Endodermal cell (in vitro differentiated cells): ENCODE results near the gene TSHZ2. TPM values are rescaled to one million over a fixed set of nuclear protein-coding genes. Genes with fewer than 3 reads are reported as not detected.

Experiments
- DNase-seq: peaks from one replicate; pipeline ENCODE4 v3.0.0-alpha.2; 2017
- H3K27ac ChIP-seq: 2 replicates; pipeline ENCODE4 v1.5.1; 2013; ENCODE audit warnings: mild to moderate bottlenecking, low read depth, low read length, moderate library complexity
- H3K27me3 ChIP-seq: 2 replicates; pipeline ENCODE4 v1.6.1; 2013; ENCODE audit warnings: mild to moderate bottlenecking, low read length, moderate library complexity; ENCODE audit not compliant: insufficient read depth, control insufficient read depth, poor library complexity, severe bottlenecking
- H3K36me3 ChIP-seq: 2 replicates; pipeline ENCODE4 v1.7.0; 2013; ENCODE audit warnings: mild to moderate bottlenecking, low read length, moderate library complexity; ENCODE audit not compliant: control insufficient read depth, insufficient read depth
- H3K4me1 ChIP-seq: one replicate; pipeline ENCODE4 v1.7.0; 2013; ENCODE audit warnings: low read length; ENCODE audit not compliant: control insufficient read depth, insufficient read depth
- H3K4me3 ChIP-seq: 2 replicates; pipeline ENCODE4 v1.5.1; 2013; ENCODE audit warnings: mild to moderate bottlenecking, low read length, moderate library complexity
- H3K9ac ChIP-seq: 2 replicates; pipeline ENCODE4 v1.6.1; 2013; ENCODE audit warnings: mild to moderate bottlenecking, low read length, moderate library complexity; ENCODE audit not compliant: poor library complexity, severe bottlenecking; ENCODE audit errors: extremely low read depth
- H3K9me3 ChIP-seq: 2 replicates; pipeline ENCODE4 v1.6.1; 2013; ENCODE audit warnings: mild to moderate bottlenecking, low read length, moderate library complexity; ENCODE audit not compliant: control insufficient read depth
- H3K27ac Mint-ChIP-seq: 2 replicates; pipeline ENCODE4 v1.8.0; 2020; ENCODE audit warnings: mixed read lengths
- H3K27me3 Mint-ChIP-seq: 2 replicates; pipeline ENCODE4 v1.8.0; 2021; ENCODE audit warnings: mild to moderate bottlenecking, mixed read lengths; ENCODE audit not compliant: insufficient read depth
- H3K36me3 Mint-ChIP-seq: 2 replicates; pipeline ENCODE4 v1.8.0; 2020; ENCODE audit warnings: low read depth, mixed read lengths
- H3K4me1 Mint-ChIP-seq: 2 replicates; pipeline ENCODE4 v1.8.0; 2020; ENCODE audit warnings: mixed read lengths
- H3K4me3 Mint-ChIP-seq: 2 replicates; pipeline ENCODE4 v1.8.0; 2020; ENCODE audit warnings: mild to moderate bottlenecking, moderate library complexity, mixed read lengths
- H3K9me3 Mint-ChIP-seq: 2 replicates; pipeline ENCODE4 v1.8.0; 2020; ENCODE audit warnings: mild to moderate bottlenecking, mixed read lengths
- WGBS, 2 experiments: methylation state at CpG; one replicate each; pipeline versions ENCODE4 v1.1.5 to v1.1.7; 2013; ENCODE audit warnings: missing lambda C conversion rate in 2 of 2, mixed read lengths in 1 of 2; ENCODE audit not compliant: insufficient coverage in 1 of 2, insufficient read length in 1 of 2; 5-methylcytosine and 5-hydroxymethylcytosine counted together
- total RNA-seq, 2 donors: library from RNA; stranded (reverse); fragmentation: NEBNext Ultra II Directional in 1 of 2; extraction: Animal tissue kit (Norgen Biotek cat#: 25700) in 1 of 2; gene quantifications; 2 replicates in 1 of 2; 3 replicates in 1 of 2; pipeline ENCODE4 v1.2.1, GENCODE V29; 2021
- TF ChIP-seq, protein P1 (sequence below): fragments of 200-600 bp; sonication (generic); conservative IDR thresholded peaks from 2 replicates; pipeline ENCODE4 v1.5.0; 2021; ENCODE audit warnings: antibody characterized with exemption, mild to moderate bottlenecking

The TSHZ2 gene
- total RNA-seq, 2 donors from 2014 or later = 0.07 to 0.31 TPM

DNA sequence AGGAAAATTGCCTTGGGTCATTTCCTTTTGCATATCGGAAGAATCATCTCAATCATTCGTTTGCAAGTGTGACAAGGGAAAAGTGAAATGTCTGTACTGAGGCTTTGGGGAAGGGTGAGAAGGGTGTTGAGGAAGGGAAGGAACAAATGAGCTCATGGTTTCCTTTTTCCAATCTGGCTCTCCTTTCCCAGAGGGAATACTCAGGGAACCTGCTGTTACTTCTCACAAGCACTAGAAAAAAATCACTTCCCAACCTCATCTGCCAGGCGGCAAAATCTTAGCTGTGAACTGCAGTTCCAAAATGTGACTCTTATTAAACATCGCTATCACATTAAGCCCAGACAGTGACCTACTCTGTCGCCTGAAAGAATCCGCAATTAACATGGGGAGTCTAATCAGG is 363.4 kb downstream of the TSHZ2 start:
- H3K27ac Mint-ChIP-seq = no peak overlapping the region
- no peak overlapping the region for H3K4me3 Mint-ChIP-seq
- no peaks in the 10 kb centered on the region for H3K27me3 ChIP-seq
- H3K36me3 ChIP-seq = no peaks in the 10 kb centered on the region
- no peaks in the 10 kb centered on the region for H3K9me3 ChIP-seq
- H3K27me3 Mint-ChIP-seq = no peaks in the 10 kb centered on the region
- no peak overlapping the region for H3K4me3 ChIP-seq
- no peaks in the 10 kb centered on the region for H3K9me3 Mint-ChIP-seq
- WGBS, 2 experiments = 87 to 94% methylated on average over 6 of the region's 6 CpGs
- H3K36me3 Mint-ChIP-seq = no peaks in the 10 kb centered on the region
- TF ChIP-seq, protein P1, sequence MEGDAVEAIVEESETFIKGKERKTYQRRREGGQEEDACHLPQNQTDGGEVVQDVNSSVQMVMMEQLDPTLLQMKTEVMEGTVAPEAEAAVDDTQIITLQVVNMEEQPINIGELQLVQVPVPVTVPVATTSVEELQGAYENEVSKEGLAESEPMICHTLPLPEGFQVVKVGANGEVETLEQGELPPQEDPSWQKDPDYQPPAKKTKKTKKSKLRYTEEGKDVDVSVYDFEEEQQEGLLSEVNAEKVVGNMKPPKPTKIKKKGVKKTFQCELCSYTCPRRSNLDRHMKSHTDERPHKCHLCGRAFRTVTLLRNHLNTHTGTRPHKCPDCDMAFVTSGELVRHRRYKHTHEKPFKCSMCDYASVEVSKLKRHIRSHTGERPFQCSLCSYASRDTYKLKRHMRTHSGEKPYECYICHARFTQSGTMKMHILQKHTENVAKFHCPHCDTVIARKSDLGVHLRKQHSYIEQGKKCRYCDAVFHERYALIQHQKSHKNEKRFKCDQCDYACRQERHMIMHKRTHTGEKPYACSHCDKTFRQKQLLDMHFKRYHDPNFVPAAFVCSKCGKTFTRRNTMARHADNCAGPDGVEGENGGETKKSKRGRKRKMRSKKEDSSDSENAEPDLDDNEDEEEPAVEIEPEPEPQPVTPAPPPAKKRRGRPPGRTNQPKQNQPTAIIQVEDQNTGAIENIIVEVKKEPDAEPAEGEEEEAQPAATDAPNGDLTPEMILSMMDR = no peak
- no peak overlapping the region for H3K9ac ChIP-seq
- H3K4me1 Mint-ChIP-seq = no peaks in the 10 kb centered on the region
- H3K4me1 ChIP-seq = no peaks in the 10 kb centered on the region
- H3K27ac ChIP-seq = no peak overlapping the region
- DNase-seq = no peak

DNA sequence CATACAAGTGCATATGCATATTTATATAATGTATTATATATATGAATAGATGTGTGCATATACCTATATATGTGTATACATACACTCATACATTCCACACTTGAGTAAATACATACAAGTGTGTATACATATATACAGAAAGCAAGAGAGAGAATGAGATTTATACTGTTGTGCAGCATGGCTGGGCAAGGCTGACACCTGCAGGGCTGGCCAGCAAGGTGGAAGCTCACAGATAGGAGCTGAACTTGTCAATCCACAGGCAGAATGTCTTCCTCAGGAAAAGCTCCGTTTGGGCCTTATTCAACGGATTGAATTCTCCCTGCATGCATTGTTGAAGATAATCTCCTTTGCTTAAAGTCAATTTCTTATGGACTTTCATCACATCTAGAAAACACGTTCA is 364.7 kb downstream of the TSHZ2 start:
- no peak overlapping the region for H3K27ac ChIP-seq

DNA sequence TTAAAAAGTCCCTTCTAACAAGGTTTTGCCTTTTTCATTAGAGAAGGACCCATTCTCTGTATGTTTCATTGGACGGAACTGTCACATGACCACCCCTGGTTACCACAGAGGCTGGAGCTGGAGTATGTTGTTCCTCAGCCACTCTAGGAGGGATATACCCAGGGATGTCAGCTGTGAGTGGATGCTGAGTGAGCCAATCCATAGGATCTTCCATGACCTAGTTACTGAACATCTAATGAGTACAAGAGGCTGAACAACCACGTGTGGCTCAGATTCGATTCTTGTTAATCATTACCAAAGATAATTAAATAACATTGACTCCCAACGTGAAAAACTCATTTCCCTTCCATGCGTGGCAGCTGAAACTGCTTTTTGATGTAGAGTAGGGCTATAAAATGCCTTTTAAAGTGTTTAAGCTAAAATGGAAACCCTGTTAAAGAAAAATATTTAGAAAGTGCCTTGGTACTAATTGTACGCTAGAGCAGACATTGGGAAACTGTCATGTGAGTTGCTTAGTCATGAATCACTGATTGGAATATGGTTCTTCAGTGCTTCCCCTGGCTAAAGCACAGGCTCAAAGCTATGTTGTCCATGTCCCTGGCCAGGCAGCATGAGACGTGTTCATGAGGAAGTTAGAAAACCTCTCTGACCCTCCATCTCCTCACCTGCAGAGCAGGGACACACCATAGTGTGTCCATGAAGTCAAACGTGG is 365.4 kb downstream of the TSHZ2 start:
- DNase-seq = no peak
- TF ChIP-seq, protein P1 = no peak
- 82 to 93% methylated on average over 7 to 8 of the region's 8 CpGs for WGBS, 2 experiments
- H3K4me3 ChIP-seq = no peak overlapping the region
- Mint-ChIP-seq H3K4me3 (no peak overlapping the region), H3K27me3 (no peaks in the 10 kb centered on the region), H3K9me3 (no peaks in the 10 kb centered on the region), H3K27ac (no peak overlapping the region), H3K36me3 (no peaks in the 10 kb centered on the region), H3K4me1 (no peaks in the 10 kb centered on the region)
- no peaks in the 10 kb centered on the region for H3K36me3 ChIP-seq
- H3K4me1 ChIP-seq = no peaks in the 10 kb centered on the region
- no peak overlapping the region for H3K9ac ChIP-seq
- H3K9me3 ChIP-seq = no peaks in the 10 kb centered on the region
- H3K27me3 ChIP-seq = no peaks in the 10 kb centered on the region
- no peak overlapping the region for H3K27ac ChIP-seq

More for the DNA sequence above, 364.7 kb downstream of the TSHZ2 start:
- H3K36me3 Mint-ChIP-seq = no peaks in the 10 kb centered on the region
- 88 to 89% methylated on average over 3 of the region's 3 CpGs for WGBS, 2 experiments
- Histone ChIP-seq H3K9ac (no peak overlapping the region), H3K4me1 (no peaks in the 10 kb centered on the region), H3K27me3 (no peaks in the 10 kb centered on the region), H3K9me3 (no peaks in the 10 kb centered on the region), H3K36me3 (no peaks in the 10 kb centered on the region), H3K4me3 (no peak overlapping the region)
- TF ChIP-seq, protein P1 = peak; percentile 50
- no peaks in the 10 kb centered on the region for H3K4me1 Mint-ChIP-seq
- no peak overlapping the region for H3K4me3 Mint-ChIP-seq
- no peaks in the 10 kb centered on the region for H3K27me3 Mint-ChIP-seq
- H3K27ac Mint-ChIP-seq = no peak overlapping the region
- DNase-seq = no peak
- H3K9me3 Mint-ChIP-seq = no peaks in the 10 kb centered on the region
